Measurements from ENCODE around the gene ERVFRD-1.

Gene ERVFRD-1

DNA sequence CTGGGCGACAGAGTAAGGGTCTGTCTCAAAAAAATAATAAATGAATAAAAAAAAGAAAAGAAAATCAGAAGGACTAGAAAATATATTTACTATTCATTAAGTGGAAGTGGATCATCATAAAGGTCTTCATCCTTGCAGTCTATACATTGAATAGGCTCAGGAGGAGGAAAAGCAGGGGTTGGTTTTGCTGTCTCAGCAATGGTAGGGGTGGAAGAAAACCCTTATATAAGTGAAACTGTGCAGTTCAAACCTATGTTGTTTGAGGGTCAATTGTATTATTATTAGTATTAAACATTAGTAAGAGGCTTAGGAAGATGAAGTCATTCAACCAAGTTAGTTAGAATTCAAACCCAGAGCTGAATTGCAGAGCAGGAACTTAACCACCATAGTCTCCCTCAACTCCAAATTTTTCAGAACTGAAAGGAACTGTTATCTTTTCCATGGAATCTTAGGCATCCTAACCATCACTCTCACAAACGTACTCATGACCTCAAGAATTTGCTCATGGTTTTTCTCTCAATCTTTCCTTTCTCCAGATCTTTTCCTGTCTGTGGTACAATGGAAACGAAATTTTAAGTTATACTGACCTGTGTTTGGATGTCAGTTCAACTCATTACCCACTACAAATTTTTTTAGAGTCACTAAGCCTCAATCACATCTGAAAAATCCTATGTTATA lies 25.6 kb downstream of the ERVFRD-1 start:
- DNase-seq, result peak; percentile 76

DNA sequence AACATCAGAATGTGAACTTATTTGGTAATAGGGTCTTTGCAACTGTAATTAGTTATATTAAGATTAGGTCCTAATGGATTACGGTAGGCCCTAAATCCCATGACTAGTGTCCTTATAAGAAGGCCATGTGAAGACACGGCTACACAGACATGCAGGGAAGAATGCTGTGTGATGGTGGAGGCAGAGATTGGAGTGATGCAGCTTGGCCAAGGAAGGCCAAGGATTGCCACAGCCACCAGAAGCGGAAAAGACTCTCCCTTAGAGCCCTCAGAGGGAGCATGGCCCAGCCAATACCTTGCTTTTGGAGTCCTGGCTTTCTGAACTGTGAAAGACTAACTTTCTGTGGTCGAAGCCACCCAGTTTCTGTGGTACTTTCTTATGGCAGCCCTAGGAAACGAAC lies 27.6 kb downstream of the ERVFRD-1 start:
- DNase-seq, result no peak

DNA sequence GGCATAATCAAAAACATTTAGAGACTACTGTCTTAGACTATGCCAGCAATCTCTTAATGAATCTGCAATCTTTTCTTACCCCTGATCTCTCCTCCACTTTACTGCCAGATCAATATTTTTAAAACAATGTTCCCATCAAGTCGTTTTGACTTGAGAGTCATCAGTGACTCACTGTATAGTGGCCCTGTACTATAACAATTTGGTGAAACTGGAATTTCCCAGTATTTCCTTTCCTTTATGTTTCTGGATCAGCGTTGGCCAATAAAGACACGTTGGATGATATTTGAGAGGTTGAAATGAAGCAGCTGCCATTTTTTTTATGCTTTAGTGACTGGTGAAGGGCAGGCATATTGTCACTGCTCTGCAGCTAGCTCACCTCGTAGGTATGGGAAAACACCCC lies 28.0 kb downstream of the ERVFRD-1 start:
- peak; percentile 53 for DNase-seq

DNA sequence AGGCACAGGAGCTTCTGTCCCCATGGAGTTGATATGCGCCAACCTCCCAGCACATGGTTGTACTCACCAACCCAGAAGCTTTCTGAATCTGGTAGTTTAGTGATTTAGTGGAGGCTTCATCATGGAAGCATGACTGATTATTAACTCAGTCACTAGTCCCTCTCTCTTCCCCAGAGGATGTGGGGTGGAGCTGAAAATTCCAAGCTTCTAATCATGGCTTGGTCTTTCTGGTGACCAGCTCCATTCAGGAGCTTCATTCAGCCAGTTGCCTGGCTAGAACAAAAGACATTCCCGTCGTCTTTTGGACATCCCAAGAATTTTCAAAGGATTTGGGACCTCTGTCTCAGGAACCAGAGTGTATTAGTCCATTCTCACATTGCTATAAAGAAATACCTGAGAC lies 31.2 kb downstream of the ERVFRD-1 start:
- DNase-seq, result no peak

DNA sequence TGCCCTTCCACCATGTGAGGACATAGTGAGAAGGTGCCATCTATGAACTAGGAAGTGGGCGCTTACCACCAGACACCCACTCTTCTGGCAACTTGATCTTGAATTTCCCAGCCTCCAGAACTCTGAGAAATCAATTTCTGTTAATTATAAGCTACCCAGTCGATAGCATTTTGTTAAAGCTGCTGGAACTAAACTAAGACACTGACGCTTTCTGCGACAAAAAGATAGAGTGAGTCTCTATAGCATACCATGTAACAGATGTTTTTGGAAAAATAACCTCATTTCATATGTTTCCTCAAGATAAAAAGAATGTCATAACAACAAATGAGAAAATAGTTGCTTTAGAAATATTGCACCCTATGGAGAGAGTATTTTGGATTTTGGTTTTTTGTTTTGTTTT lies 33.3 kb downstream of the ERVFRD-1 start:
- no peak for DNase-seq

DNA sequence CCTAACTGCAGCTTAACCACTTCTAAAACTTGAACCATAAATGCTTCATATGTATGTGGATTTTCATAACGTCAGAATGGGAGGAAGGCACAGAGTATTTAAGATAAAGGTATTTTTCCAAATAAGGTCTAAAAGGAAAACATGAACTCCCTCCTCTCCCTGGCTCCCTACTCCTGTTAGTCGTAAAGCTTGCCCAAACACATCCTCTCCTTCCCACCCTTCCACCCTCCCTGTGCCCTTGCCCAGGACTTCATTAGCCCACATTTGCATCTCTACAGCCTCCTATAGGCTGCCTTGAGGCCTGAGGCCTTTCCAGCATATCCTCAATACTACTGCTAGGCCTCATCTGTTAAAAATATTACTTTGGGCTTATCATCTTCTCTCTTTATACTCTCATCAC lies 35.0 kb downstream of the ERVFRD-1 start:
- no peak for DNase-seq

DNA sequence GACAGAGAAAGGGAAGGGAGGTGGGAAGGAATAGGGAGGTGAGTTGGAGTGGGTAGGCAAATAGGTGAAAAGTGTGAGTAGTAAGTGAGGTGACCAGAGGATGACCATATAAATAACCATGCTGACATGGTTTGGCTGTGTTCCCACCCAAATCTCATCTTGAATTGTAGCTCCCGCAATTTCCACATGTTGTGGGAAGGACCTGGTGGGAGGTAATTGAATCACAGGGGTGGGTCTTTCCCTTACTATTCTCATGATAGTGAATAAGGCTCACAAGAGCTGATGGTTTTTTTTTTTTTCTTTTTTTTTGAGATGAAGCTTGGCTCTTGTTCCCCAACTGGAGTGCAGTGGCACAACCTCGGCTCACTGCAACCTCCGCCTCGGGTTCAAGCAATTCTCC lies 39.4 kb downstream of the ERVFRD-1 start:
- no peak for DNase-seq

DNA sequence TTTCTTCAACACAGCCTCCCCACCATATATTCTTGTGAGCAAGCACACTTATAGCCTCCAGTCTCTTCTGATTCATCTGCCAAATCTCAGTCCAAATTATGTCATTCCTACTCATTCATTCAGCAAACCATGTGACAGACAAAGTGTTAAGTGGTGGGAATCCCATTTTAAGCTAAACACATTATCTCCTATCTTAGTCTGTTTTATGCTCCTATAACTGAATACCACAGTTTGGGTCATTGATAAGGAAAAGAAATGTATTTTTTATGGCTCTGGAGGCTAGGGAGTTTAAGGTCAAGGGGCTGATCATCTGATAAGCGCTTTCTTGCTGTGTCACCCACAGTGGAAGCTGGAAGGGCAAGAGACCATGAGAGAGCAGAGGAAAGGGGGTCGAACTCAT lies 41.8 kb downstream of the ERVFRD-1 start:
- peak; percentile 12 for DNase-seq

DNA sequence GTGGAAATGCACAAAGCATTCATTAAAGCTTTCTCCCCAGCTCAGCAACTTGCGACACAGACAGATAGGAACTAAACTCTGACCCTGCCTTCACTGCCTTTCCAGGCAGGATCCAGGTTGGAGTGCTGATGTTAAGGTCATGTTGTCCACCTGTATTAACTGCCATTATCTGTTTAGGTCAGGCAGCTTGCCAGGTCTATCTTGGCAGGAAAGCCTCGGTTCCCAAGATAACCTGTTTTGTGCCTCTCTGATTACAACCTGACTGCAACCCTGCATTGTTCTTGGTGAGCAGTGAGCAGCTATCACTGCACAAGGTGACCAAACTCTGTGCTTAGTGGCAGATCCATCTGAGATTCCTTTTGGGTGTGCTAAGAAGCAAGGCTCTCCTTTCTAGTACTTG lies 44.2 kb downstream of the ERVFRD-1 start:
- no peak for DNase-seq

DNA sequence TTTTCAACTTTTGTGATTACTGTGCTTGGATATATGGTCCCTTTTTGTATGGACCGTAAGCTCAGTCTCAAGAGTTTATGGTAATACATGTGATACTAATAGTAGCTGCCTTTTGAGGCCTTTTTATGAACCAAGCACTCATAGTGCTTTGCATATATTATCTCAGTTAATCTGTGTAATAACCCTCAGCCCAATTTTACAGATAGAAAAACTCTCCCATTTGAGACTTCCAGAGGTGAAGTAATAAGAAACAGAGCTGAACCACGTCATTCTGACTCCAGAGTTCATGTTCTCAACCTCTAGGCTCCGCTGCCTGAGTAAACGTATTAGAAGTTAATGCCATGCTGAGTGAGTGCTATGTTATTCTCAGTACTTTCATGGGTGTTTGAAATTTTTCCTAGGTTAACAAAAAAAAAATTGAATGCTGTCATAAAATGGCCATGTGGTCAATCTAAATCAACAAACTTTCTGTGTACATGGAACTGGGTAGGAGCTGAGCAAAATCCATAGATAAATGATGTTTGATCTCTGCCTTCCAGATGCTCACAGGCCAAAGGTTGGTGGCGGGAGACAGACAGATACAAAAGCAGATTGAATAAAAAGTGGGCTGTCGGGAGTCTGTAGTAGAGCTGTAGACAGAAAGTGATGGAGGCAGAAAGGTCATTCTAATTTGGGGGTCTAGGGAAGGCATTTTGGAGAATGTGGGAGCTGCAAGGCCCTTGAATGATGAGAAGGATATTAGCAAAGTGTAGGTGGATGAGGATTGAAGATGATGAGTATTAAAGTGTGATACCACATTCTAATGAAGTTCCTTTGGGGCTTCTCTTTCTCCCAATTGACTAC lies 44.8 kb downstream of the ERVFRD-1 start:
- no peak for DNase-seq

DNA sequence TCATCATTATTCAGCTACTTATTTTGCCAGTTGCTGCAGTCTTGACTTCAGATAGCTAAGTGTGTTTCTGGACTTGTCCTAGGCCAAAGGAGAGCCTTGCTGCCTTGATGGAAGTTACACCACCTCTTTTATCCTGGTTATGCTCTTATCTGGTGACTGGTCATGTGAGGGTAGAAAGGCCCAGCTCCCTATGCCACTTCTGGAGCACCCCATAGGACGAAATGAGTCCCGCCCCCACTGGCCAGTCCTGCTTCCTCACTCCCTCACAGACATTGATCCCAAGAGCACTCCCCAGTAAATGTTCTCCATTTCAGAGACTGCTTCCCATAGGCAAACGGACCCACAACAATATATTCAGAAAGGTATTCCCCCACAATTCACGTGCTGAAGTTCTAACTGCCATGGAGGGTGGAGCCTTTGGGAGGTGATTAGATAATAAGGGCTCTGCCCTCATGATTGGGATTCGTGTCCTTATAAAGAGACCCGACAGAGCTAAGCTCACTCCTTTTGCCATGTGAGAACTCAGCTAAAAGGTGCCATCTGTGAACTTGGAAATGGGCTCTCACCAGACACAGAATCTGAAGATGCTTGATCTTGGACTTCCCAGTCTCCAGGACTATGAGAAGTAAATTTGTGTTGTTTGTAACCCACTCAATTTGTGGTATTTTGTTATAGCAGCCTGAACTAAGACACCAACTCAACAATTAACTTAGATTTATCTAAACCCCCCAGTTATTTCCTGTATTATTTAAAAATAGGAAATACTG lies 45.9 kb downstream of the ERVFRD-1 start:
- DNase-seq, result no peak

DNA sequence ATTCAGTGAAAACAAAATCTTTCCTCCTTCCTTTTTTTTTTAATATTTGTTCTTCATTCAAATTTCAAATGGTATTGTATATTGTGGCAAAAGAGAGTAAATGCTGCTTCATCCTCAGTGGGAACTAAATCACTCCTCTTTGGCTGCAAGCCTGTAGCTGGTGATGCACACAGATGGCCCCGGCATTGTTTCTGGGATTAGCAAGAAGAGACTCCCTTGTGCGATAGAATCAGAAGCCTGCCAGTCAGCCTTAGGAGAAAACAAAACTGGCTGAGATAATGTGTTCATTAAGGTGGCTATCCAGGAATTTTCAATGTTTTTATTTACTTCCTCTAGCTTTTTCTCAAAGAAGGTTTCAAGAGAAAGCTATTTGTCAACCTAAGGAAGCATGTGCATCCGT lies 46.7 kb downstream of the ERVFRD-1 start:
- no peak for DNase-seq

DNA sequence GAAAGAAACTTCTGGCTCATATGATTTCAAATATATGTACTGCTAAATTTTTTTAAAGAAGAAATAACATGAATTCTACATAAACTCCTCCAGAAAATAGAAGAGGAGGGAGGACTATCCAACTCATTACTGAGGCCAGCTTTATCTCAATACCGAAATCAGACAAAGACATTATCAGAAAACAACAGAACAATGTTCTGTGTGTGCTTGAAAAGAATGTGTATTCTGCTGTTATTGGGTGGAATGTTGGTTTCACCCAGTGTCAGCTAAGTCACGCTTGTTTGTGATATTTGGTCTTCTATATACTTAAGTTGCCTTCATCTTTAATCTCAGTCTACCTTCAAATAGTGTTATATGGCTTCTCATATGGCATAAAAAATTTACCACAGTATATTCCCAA lies 48.8 kb downstream of the ERVFRD-1 start:
- DNase-seq, result no peak

DNA sequence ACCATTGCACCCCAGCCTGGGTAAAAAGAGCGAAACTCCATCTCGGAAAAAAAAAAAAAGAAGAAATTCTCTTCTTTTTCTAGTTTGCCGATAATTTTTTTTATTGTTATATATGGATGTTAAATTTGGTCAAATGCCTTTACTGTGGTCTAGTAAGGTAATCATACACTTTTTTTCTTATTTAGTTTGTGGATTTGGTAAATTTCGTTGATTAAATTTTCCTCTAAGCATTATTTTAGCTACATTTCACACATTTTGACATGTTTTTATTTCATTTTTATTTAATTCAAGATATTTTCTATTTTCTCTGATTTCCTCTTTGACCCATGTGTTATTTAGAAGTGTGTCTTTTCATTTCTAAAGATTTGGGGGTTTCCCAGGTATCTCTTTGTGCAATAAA lies 49.4 kb downstream of the ERVFRD-1 start:
- DNase-seq, result no peak

DNA sequence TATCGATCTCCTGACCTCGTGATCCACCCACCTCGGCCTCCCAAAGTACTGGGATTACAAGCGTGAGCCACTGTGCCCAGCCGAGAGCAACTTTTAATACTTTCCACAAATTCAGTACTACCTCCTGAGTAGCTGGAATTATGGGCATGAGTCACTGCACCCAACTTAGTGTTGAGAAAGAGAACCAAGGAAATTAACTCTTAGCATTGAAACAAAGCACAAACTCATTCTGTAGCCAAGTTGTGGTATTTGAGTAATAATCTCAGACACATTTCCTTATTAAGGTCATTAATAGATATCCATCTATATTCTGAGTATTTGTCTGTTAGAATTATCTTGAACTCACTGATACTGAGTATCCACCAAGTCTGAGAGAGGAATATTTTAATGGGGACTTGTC lies 53.1 kb downstream of the ERVFRD-1 start:
- DNase-seq, result no peak

DNA sequence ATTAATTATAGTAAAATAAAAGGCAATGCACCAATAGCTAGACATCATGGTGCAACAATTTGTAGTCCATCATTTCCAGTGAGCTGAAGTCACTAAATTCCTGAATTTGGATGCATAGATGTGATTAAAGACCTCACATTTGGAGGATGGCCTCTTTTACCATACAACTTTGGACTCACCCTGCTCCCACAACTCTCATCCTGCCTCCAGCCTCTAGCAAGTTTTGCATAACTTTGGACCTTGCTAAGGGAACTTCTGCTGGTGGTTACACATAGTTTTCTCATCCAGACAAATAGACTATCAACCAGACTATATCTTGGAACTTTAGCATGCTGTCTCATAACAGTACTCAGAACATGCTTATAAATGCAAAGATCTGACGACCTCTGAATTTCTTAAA lies 54.7 kb downstream of the ERVFRD-1 start:
- no peak for DNase-seq

DNA sequence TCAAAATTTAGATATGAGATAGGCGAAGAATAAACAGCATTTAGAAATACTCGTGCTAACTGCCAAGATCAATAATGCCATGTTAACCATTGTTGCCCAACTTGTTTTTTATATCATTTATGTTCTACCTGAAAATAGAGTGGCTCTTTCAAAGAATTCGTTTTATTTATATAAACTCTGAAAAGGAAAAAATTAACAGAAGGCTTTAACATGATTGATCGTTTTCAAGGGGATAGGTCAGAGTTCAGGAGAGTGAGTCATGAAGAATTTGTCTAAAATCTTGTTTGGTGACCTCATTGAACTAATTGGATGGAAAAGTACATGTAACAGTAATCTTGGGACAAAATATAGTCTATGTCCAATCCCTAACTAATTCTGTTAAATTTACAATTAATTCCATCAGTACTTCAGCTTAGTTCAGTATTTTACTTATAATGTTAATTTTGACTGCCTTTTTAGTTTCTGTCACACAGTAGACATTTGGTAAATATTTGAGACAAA lies 56.3 kb downstream of the ERVFRD-1 start:
- DNase-seq, result no peak

DNA sequence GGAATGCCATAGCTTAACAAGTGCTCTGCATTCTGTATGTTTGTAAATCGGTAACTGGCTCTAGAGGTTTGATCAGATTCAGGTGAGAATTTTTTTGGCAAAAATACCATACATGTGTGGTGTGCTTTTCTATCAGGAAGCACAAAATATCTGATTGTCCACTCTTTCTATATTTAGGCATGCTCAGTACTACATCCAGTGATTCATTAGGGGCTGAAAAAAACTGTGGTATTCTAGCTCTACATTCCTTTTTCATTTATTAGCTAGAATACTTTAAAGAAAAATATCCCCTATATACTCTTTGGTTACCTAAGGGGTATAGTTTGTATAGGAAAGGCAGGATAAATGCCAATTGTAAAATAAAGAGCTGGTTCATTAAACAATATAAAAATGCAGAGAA lies 56.8 kb downstream of the ERVFRD-1 start:
- peak; percentile 29 for DNase-seq

DNA sequence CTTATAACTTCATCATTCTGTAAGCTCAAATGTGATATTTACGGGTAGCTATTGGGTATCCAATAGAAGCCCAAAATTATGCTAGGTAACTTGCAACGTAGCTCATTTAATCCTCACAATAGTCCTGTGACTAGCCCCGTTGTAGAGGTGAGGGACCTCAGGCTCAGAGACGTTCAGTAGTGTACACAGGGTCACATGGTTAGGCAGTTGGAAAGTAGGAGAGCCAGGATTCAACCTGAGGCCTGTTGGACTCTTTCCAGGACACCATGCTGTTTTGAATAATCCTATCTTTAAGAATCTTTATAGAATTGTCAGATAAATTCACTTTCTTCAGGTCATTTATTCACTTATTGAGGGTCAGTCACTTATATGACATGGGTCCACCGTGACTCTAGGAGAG lies 58.2 kb downstream of the ERVFRD-1 start:
- no peak for DNase-seq

Measured in fibroblast of skin of right biceps (primary cell).